ENCODE results near the gene ZNF787. TPM values are rescaled to one million over a fixed set of nuclear protein-coding genes. Genes with fewer than 3 reads are reported as not detected.
A peak's percentile ranks its signal among the peaks of the same experiment; 100 is the strongest.

The ZNF787 gene
- total RNA-seq, 4 donors from 2014 or later: 3.3 to 32.1 (median 21.5) TPM; not detected in 1

- H3K36me3 ChIP-seq: no peaks in the 10 kb centered on the region
- DNase-seq: no peak
These were observed 40.4 kb upstream of the ZNF787 start for GRCh38 chr19:56161534-56161933.

GRCh38 chr19:56159622-56160271 lies 38.7 kb upstream of the ZNF787 start:
- Histone ChIP-seq H3K27ac (no peak overlapping the region), H3K9me3 (no peaks in the 10 kb centered on the region), H3K27me3 (no peaks in the 10 kb centered on the region), H3K36me3 (no peaks in the 10 kb centered on the region), H3K4me1 (no peaks in the 10 kb centered on the region), H3K4me3 (no peak overlapping the region)
- no peak for DNase-seq
- TF ChIP-seq POLR2A (IDR thresholded peaks at IDR 0.05): no peak
- TF ChIP-seq CTCF (IDR thresholded peaks at IDR 0.05): no peak
- intact Hi-C loops (cut with DNase I; ENCODE audit: low total_unique reads): no loop called here

More at GRCh38 chr19:56161534-56161933, 40.4 kb upstream of the ZNF787 start:
- H3K9me3 ChIP-seq: no peaks in the 10 kb centered on the region
- H3K27me3 ChIP-seq: no peaks in the 10 kb centered on the region
- H3K4me1 ChIP-seq: no peaks in the 10 kb centered on the region
- intact Hi-C loops (cut with DNase I; ENCODE audit: low total_unique reads): no loop called here
- H3K4me3 ChIP-seq: no peak overlapping the region
- TF ChIP-seq POLR2A (IDR thresholded peaks at IDR 0.05) (no peak), CTCF (IDR thresholded peaks at IDR 0.05) (no peak)
- no peak overlapping the region for H3K27ac ChIP-seq

- Histone ChIP-seq H3K4me1 (no peaks in the 10 kb centered on the region), H3K27ac (no peak overlapping the region), H3K4me3 (no peak overlapping the region), H3K9me3 (no peaks in the 10 kb centered on the region), H3K36me3 (no peaks in the 10 kb centered on the region), H3K27me3 (no peaks in the 10 kb centered on the region)
- intact Hi-C loops (cut with DNase I; ENCODE audit: low total_unique reads): no loop called here
- TF ChIP-seq CTCF (IDR thresholded peaks at IDR 0.05): no peak
- TF ChIP-seq POLR2A (IDR thresholded peaks at IDR 0.05): no peak
- no peak for DNase-seq
These were observed 38.0 kb upstream of the ZNF787 start for GRCh38 chr19:56159009-56159559.

- no peak for TF ChIP-seq POLR2A (IDR thresholded peaks at IDR 0.05)
- no peak for TF ChIP-seq CTCF (IDR thresholded peaks at IDR 0.05)
- DNase-seq: no peak
- H3K4me1 ChIP-seq: no peaks in the 10 kb centered on the region
- H3K36me3 ChIP-seq: no peaks in the 10 kb centered on the region
- no peaks in the 10 kb centered on the region for H3K27me3 ChIP-seq
- H3K4me3 ChIP-seq: no peak overlapping the region
- no peak overlapping the region for H3K27ac ChIP-seq
- no peaks in the 10 kb centered on the region for H3K9me3 ChIP-seq
- intact Hi-C loops (cut with DNase I; ENCODE audit: low total_unique reads): no loop called here
These were observed 37.2 kb upstream of the ZNF787 start for GRCh38 chr19:56158170-56158757.

- no peaks in the 10 kb centered on the region for H3K9me3 ChIP-seq
- no peaks in the 10 kb centered on the region for H3K27me3 ChIP-seq
- peak overlapping the region in 1 of 2 donors; percentile 36 for H3K27ac ChIP-seq
- H3K36me3 ChIP-seq: no peaks in the 10 kb centered on the region
- intact Hi-C loops (cut with DNase I; ENCODE audit: low total_unique reads): no loop called here
- H3K4me1 ChIP-seq: no peaks in the 10 kb centered on the region
- no peak overlapping the region for H3K4me3 ChIP-seq
- no peak for DNase-seq
- no peak for TF ChIP-seq CTCF (IDR thresholded peaks at IDR 0.05)
- no peak for TF ChIP-seq POLR2A (IDR thresholded peaks at IDR 0.05)
These were observed 35.7 kb upstream of the ZNF787 start for GRCh38 chr19:56156768-56157167.
